HepG2 (cell line): ENCODE results near the gene PNKD. TPM values are rescaled to one million over a fixed set of nuclear protein-coding genes. Genes with fewer than 3 reads are reported as not detected.

Experiments used
- ATF1 ChIP-seq: IDR thresholded peaks from 2 replicates; pipeline ENCODE4 v1.6.1; 2016; ENCODE audit warnings: mild to moderate bottlenecking, control low read depth
- ATF7 ChIP-seq, 2 experiments: fragments of 450-650 bp in 1 of 2; sonication (generic) in 1 of 2; formaldehyde crosslinking in 1 of 2; IDR thresholded peaks; 2 replicates each; pipeline versions ENCODE4 v1.4.0 to v1.6.1; 2016 to 2020; ENCODE audit warnings: antibody characterized with exemption in 1 of 2, mild to moderate bottlenecking in 1 of 2, missing genetic modification reagents in 1 of 2
- CENPT ChIP-seq: sonication (generic); formaldehyde crosslinking; IDR thresholded peaks from 2 replicates; pipeline ENCODE4 v1.8.0; 2022; ENCODE audit warnings: low read depth, mild to moderate bottlenecking, moderate library complexity, missing genetic modification reagents
- CENPX ChIP-seq: sonication (generic); formaldehyde crosslinking; IDR thresholded peaks from 2 replicates; pipeline ENCODE4 v1.9.0; 2021; ENCODE audit warnings: mild to moderate bottlenecking, missing genetic modification reagents, moderate library complexity
- HDAC2 ChIP-seq: sonication (generic); formaldehyde crosslinking; IDR thresholded peaks from 2 replicates; pipeline ENCODE4 v1.4.0; 2020; ENCODE audit warnings: missing genetic modification reagents
- HOXA7 ChIP-seq: sonication (generic); formaldehyde crosslinking; IDR thresholded peaks from 2 replicates; pipeline ENCODE4 v1.8.1; 2022; ENCODE audit warnings: mild to moderate bottlenecking, missing genetic modification reagents, moderate library complexity
- JUNB ChIP-seq: sonication (generic); formaldehyde crosslinking; IDR thresholded peaks from 2 replicates; pipeline ENCODE4 v1.8.0; 2022; ENCODE audit warnings: missing genetic modification reagents, mild to moderate bottlenecking, borderline replicate concordance
- KAT8 ChIP-seq: IDR thresholded peaks from 2 replicates; pipeline ENCODE4 v1.6.1; 2016; ENCODE audit warnings: missing genetic modification reagents, missing compliant biosample characterization
- KDM5B ChIP-seq: sonication (generic); formaldehyde crosslinking; IDR thresholded peaks from 2 replicates; pipeline ENCODE4 v1.4.0; 2020; ENCODE audit warnings: missing genetic modification reagents, mild to moderate bottlenecking, borderline replicate concordance
- MZF1 ChIP-seq: sonication (generic); formaldehyde crosslinking; IDR thresholded peaks from 2 replicates; pipeline ENCODE4 v1.8.1; 2023; ENCODE audit warnings: mild to moderate bottlenecking, missing genetic modification reagents, borderline replicate concordance
- PPARG ChIP-seq: conservative IDR thresholded peaks from 2 replicates; pipeline ENCODE4 v1.6.1; 2016; ENCODE audit warnings: missing biosample characterization, missing genetic modification reagents
- SETDB1 ChIP-seq: sonication (generic); formaldehyde crosslinking; IDR thresholded peaks from 2 replicates; pipeline ENCODE4 v1.5.1; 2020; ENCODE audit warnings: missing genetic modification reagents, mild to moderate bottlenecking, borderline replicate concordance
- SNAPC2 ChIP-seq: sonication (generic); formaldehyde crosslinking; IDR thresholded peaks from 2 replicates; pipeline ENCODE4 v1.8.1; 2022; ENCODE audit warnings: mild to moderate bottlenecking, missing genetic modification reagents
- ZBTB42 ChIP-seq: sonication (generic); formaldehyde crosslinking; IDR thresholded peaks from 2 replicates; pipeline ENCODE4 v1.5.0; 2020; ENCODE audit warnings: mild to moderate bottlenecking, missing genetic modification reagents
- ZBTB7B ChIP-seq: sonication (generic); formaldehyde crosslinking; IDR thresholded peaks from 2 replicates; pipeline ENCODE4 v1.4.0; 2020; ENCODE audit warnings: missing genetic modification reagents
- ZFP36L1 ChIP-seq: sonication (generic); formaldehyde crosslinking; IDR thresholded peaks from 2 replicates; pipeline ENCODE4 v1.8.0; 2022; ENCODE audit warnings: mild to moderate bottlenecking, missing genetic modification reagents, moderate library complexity
- ZNF468 ChIP-seq: sonication (generic); formaldehyde crosslinking; IDR thresholded peaks from 2 replicates; pipeline ENCODE4 v1.8.0; 2022; ENCODE audit warnings: mild to moderate bottlenecking, moderate library complexity, missing genetic modification reagents
- ZNF713 ChIP-seq: sonication (generic); formaldehyde crosslinking; IDR thresholded peaks from 2 replicates; pipeline ENCODE4 v1.4.0; 2020; ENCODE audit warnings: mild to moderate bottlenecking, missing genetic modification reagents
- ZNF773 ChIP-seq: sonication (generic); formaldehyde crosslinking; IDR thresholded peaks from 2 replicates; pipeline ENCODE4 v1.4.0; 2020; ENCODE audit warnings: missing genetic modification reagents, borderline replicate concordance
- polyA plus RNA-seq, 8 experiments: library from polyadenylated mRNA; depleted of rRNA in 3 of 8; stranded (reverse) in 7 of 8; unstranded in 1 of 8; fragments of >200 nt; fragmentation: Illumina TruSeq in 4 of 8; extraction: Trizol in 4 of 8; gene quantifications; 2 replicates each; pipeline versions ENCODE4 v1.2.1 to v1.2.3, GENCODE V29; 2011 to 2016; ENCODE audit warnings: low read depth in 4 of 8, missing spikeins in 1 of 8, mixed read lengths in 1 of 8; ENCODE audit not compliant: insufficient read depth in 1 of 8
- total RNA-seq, 5 experiments: library from RNA; depleted of rRNA; stranded (reverse); fragments of >200 nt; fragmentation: Illumina TruSeq; extraction: Trizol; gene quantifications; 2 replicates each; pipeline ENCODE4 v1.2.3, GENCODE V29; 2016; ENCODE audit warnings: low read depth in 1 of 5
- TF ChIP-seq, protein P1 (sequence below): sonication (generic); formaldehyde crosslinking; IDR thresholded peaks from 2 replicates; pipeline ENCODE4 v1.5.0; 2020; ENCODE audit warnings: mild to moderate bottlenecking, missing genetic modification reagents
- TF ChIP-seq, protein P2 (sequence below), 2 experiments: sonication (generic) in 1 of 2; formaldehyde crosslinking in 1 of 2; IDR thresholded peaks; 2 replicates each; pipeline versions ENCODE4 v1.5.1 to v1.6.1; 2011 to 2020; ENCODE audit warnings: borderline replicate concordance in 1 of 2, low read depth in 1 of 2, low read length in 1 of 2, mild to moderate bottlenecking in 1 of 2, missing genetic modification reagents in 1 of 2, moderate library complexity in 1 of 2
- TF ChIP-seq, protein P3 (sequence below): sonication (generic); formaldehyde crosslinking; conservative IDR thresholded peaks from 2 replicates; pipeline ENCODE4 v1.8.1; 2023; ENCODE audit warnings: missing genetic modification reagents

Gene PNKD
- total and polyA plus RNA-seq, 2 of the 13 experiments (the other 11 are each of a cell fraction or from before 2014, with no cell fraction given), result 55.9 to 80.4 TPM

DNA sequence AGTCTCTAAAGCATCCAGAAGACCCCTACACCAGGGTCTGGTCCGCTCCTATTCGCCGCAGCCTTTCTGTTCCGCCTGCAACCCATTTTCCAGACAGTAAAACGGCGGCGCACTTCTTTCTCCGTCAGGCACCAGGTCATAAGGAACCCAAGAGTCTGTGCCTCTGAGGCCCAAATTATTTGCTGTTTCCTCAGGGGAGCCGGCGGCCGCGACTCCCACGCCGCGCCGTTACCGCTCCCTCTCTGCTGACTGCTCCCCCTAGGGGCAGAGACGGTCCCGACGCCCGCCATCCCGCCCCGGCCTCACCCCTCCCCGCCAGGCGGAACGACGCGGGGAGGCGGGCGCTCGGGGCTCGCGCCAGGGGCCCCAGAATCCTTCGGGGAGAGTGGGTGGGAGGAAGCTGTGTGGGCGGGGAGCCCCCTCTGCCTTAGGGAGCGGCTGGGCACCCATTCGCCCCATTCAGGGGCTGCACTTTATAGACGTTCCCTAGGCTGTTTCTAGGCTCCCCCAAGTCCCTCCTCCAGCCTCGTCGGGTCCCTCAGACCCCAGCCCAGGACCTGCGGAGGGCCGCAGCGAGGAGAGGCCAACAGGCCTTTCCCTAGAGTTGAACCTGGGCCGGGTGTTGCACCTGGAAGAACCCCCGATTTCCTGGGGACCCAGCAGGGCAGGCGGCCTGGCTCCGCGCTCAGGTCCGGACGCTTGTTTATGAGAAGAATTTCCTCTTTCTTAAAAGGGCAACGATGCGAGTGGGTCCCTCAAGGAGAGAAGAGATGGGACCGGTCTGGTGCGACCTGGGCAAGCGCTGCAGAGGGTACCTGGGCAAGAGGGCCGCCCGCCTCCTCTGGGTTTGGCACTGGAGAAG lies 125.7 kb downstream of the PNKD start (continued):
- TF ChIP-seq ZFP36L1 (CRISPR knock-in tag), result peak; percentile 93
- TF ChIP-seq KAT8 (CRISPR knock-in tag), result peak; percentile 88
- TF ChIP-seq, protein P1, sequence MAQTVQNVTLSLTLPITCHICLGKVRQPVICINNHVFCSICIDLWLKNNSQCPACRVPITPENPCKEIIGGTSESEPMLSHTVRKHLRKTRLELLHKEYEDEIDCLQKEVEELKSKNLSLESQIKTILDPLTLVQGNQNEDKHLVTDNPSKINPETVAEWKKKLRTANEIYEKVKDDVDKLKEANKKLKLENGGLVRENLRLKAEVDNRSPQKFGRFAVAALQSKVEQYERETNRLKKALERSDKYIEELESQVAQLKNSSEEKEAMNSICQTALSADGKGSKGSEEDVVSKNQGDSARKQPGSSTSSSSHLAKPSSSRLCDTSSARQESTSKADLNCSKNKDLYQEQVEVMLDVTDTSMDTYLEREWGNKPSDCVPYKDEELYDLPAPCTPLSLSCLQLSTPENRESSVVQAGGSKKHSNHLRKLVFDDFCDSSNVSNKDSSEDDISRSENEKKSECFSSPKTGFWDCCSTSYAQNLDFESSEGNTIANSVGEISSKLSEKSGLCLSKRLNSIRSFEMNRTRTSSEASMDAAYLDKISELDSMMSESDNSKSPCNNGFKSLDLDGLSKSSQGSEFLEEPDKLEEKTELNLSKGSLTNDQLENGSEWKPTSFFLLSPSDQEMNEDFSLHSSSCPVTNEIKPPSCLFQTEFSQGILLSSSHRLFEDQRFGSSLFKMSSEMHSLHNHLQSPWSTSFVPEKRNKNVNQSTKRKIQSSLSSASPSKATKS (CRISPR knock-in tag), result no peak
- TF ChIP-seq PPARG (CRISPR knock-in tag), result peak; percentile 86
- 0 out of 2 replicates have a peak, but pooled peaks have one; percentile 77 for TF ChIP-seq ZNF468 (CRISPR knock-in tag)
- peak; percentile 81 for TF ChIP-seq KDM5B (CRISPR knock-in tag)
- no peak for TF ChIP-seq CENPX (CRISPR knock-in tag)
- TF ChIP-seq MZF1 (CRISPR knock-in tag), result peak; percentile 85
- no peak for TF ChIP-seq CENPT (CRISPR knock-in tag)
- TF ChIP-seq ATF7 (IDR thresholded peaks at IDR 0.05), result no peak
- TF ChIP-seq ATF7 (CRISPR knock-in tag; IDR thresholded peaks at IDR 0.05), result peak; percentile 68
- TF ChIP-seq ZNF713 (CRISPR knock-in tag), result no peak
- TF ChIP-seq SETDB1 (CRISPR knock-in tag), result peak; percentile 61; the same call in 1 of the 2 replicates
- TF ChIP-seq HOXA7 (CRISPR knock-in tag), result no peak
- TF ChIP-seq JUNB (CRISPR knock-in tag), result no peak
- TF ChIP-seq, protein P2, sequence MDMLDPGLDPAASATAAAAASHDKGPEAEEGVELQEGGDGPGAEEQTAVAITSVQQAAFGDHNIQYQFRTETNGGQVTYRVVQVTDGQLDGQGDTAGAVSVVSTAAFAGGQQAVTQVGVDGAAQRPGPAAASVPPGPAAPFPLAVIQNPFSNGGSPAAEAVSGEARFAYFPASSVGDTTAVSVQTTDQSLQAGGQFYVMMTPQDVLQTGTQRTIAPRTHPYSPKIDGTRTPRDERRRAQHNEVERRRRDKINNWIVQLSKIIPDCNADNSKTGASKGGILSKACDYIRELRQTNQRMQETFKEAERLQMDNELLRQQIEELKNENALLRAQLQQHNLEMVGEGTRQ (IDR thresholded peaks at IDR 0.05; ENCODE audit: low read depth, low read length), result no peak
- TF ChIP-seq, protein P2 (CRISPR knock-in tag; IDR thresholded peaks at IDR 0.05; ENCODE audit: borderline replicate concordance), result peak; percentile 43; the same call in 1 of the 2 replicates
- TF ChIP-seq ZNF773 (CRISPR knock-in tag), result no peak
- TF ChIP-seq SNAPC2, result peak; percentile 81
- peak; percentile 46 for TF ChIP-seq ATF1 (CRISPR knock-in tag)
- peak; percentile 94 for TF ChIP-seq HDAC2
- TF ChIP-seq ZBTB7B (CRISPR knock-in tag), result peak; percentile 99
- TF ChIP-seq, protein P3, sequence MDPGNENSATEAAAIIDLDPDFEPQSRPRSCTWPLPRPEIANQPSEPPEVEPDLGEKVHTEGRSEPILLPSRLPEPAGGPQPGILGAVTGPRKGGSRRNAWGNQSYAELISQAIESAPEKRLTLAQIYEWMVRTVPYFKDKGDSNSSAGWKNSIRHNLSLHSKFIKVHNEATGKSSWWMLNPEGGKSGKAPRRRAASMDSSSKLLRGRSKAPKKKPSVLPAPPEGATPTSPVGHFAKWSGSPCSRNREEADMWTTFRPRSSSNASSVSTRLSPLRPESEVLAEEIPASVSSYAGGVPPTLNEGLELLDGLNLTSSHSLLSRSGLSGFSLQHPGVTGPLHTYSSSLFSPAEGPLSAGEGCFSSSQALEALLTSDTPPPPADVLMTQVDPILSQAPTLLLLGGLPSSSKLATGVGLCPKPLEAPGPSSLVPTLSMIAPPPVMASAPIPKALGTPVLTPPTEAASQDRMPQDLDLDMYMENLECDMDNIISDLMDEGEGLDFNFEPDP (CRISPR knock-in tag), result no peak
- TF ChIP-seq ZBTB42, result peak; percentile 17; the same call in 1 of the 2 replicates
